Measurements from ENCODE around the gene RNF220. TPM values are rescaled to one million over a fixed set of nuclear protein-coding genes. Genes with fewer than 3 reads are reported as not detected.

RNF220 gene
- total and polyA plus RNA-seq, 2 of the 13 experiments (the other 11 are each of a cell fraction or from before 2014, with no cell fraction given): 48.2 to 72.1 TPM

DNA sequence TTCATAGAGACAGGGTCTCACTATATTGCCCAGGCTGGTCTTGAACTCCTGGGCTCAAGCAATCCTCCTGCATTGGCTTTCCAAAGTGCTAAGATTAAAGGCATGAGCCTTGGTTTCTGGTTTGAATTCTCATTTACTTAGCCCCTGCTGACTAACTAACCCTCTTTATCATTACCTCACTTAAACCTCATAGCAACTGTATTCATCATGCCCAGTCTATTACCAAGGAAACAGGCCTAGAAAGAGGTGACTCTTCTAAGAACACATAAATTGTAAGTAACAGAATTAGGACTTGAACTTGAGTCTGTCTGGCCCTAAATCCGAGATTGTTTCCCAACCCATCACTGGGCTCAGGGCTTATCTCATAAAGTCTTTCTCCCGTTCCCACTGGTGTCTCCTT is 225.1 kb downstream of the RNF220 start:
- Histone ChIP-seq H3K4me1 (ENCODE audit: insufficient read depth, low read length) (peaks cover 38% of the 10 kb centered on the region), H3K9ac (ENCODE audit: insufficient read depth, low read depth, low read length) (no peak overlapping the region), H3K79me2 (ENCODE audit: insufficient read depth, low read length) (peaks cover 21% of the 10 kb centered on the region), H3K4me2 (ENCODE audit: low read depth, low read length) (no peak overlapping the region), H3K9me3 (ENCODE audit: low read length) (no peaks in the 10 kb centered on the region), H4K20me1 (ENCODE audit: insufficient read depth, low read length) (no peaks in the 10 kb centered on the region), H3K4me3 (replicated peaks in 1 of 3; ENCODE audit: insufficient read depth in 1 of 3, low read depth in 2 of 3, low read length in 3 of 3) (no peak overlapping the region), H3K36me3 (replicated peaks in 1 of 2; ENCODE audit: control insufficient read depth in 1 of 2, insufficient read depth in 2 of 2, low read length in 2 of 2) (peaks cover 11 to 22% of the 10 kb centered on the region in 2 experiments), H3K27ac (ENCODE audit: extremely low read length, insufficient read depth, low read length) (no peak overlapping the region), H3K27me3 (ENCODE audit: control insufficient read depth in 1 of 2, insufficient read depth in 2 of 2, low read length in 2 of 2) (peaks cover 0 to 5% of the 10 kb centered on the region in 2 experiments; a peak in 2 of 5 replicates), H2AFZ (ENCODE audit: low read length) (no peak overlapping the region)
- ATAC-seq (no peak), FAIRE-seq (no peak), DNase-seq (ENCODE audit: low spot score) (no peak)
- BruUV-seq (replicated peaks): no TSS peak
- 85% methylated on average over 2 of the region's 2 CpGs for WGBS (ENCODE audit: low lambda C conversion rate)
- in situ Hi-C loops (cut with HindIII; ENCODE audit: extremely low pct_ligation_motif_present, low pct_unique_long_range_greater_than_20kb) (no loop called here), intact Hi-C loops (cut with micrococcal nuclease; ENCODE audit: unreplicated experiment) (loop anchor here (5.0 kb wide), 1 partner anchor 577 kb away; the partner anchor contains the start of gene ZSWIM5)
- no peak for TF ChIP-seq TOPORS (CRISPR knock-in tag; IDR thresholded peaks at IDR 0.05)
- ChIA-PET POLR2A (interaction anchor here (2.9 to 3.3 kb wide), 2 partner anchors 11 to 22 kb away, joined by 14 to 25 read pairs; no protein-coding TSS in a partner anchor), CTCF (ENCODE audit: low intra/inter-chr PET ratio, low total read pairs) (no interaction called here)

DNA sequence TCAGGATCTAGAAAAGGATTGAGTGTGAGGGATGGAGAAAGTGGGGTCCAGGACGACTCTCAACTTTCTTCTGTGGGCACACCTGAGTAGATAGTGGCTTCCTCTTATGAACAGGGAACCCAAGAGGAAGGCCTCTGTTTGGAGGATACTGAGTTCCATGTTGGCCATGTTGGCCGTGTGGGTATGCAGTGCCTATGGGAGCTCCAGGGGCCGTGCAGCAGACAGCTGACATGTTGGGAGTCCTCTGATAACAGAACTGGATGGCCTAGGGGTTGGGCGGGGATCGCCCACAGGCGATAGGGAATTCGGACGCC is 226.2 kb downstream of the RNF220 start:
- H3K27ac ChIP-seq (ENCODE audit: extremely low read length, insufficient read depth, low read length): peak overlapping the region; percentile 97
- peak overlapping the region; percentile 53 to 76 (median 66) for H3K4me3 ChIP-seq (replicated peaks in 1 of 3; ENCODE audit: insufficient read depth in 1 of 3, low read depth in 2 of 3, low read length in 3 of 3)
- no peak overlapping the region for H2AFZ ChIP-seq (ENCODE audit: low read length)
- H3K9me3 ChIP-seq (ENCODE audit: low read length): no peaks in the 10 kb centered on the region
- H3K4me2 ChIP-seq (ENCODE audit: low read depth, low read length): peak overlapping the region; percentile 86
- in situ Hi-C loops (cut with HindIII; ENCODE audit: extremely low pct_ligation_motif_present, low pct_unique_long_range_greater_than_20kb): no loop called here
- ATAC-seq (no peak), DNase-seq (ENCODE audit: low spot score) (no peak), FAIRE-seq (peak; percentile 26)
- no peaks in the 10 kb centered on the region for H4K20me1 ChIP-seq (ENCODE audit: insufficient read depth, low read length)
- BruUV-seq (replicated peaks): TSS peak; percentile 83
- peak overlapping the region; percentile 84 for H3K9ac ChIP-seq (ENCODE audit: insufficient read depth, low read depth, low read length)
- peaks cover 17 to 34% of the 10 kb centered on the region in 2 experiments for H3K36me3 ChIP-seq (replicated peaks in 1 of 2; ENCODE audit: control insufficient read depth in 1 of 2, insufficient read depth in 2 of 2, low read length in 2 of 2)
- WGBS (ENCODE audit: low lambda C conversion rate): 28% methylated on average over 7 of the region's 8 CpGs
- no peaks in the 10 kb centered on the region for H3K27me3 ChIP-seq (ENCODE audit: control insufficient read depth in 1 of 2, insufficient read depth in 2 of 2, low read length in 2 of 2)
- intact Hi-C loops (cut with micrococcal nuclease; ENCODE audit: unreplicated experiment): loop anchor here (1.0 to 5.0 kb wide), 2 partner anchors 22 to 576 kb away; partner anchors contain the start of gene ZSWIM5
- H3K79me2 ChIP-seq (ENCODE audit: insufficient read depth, low read length): peaks cover 21% of the 10 kb centered on the region
- ChIA-PET POLR2A (interaction anchor here (0.6 to 3.5 kb wide), 15 partner anchors 10 to 418 kb away, joined by 3 to 34 read pairs (median 8); partner anchors contain the start of genes ARMH1, DMAP1 and TMEM53), CTCF (ENCODE audit: low intra/inter-chr PET ratio, low total read pairs) (no interaction called here)
- peaks cover 38% of the 10 kb centered on the region for H3K4me1 ChIP-seq (ENCODE audit: insufficient read depth, low read length)
- 0 out of 2 replicates have a peak, but pooled peaks have one; percentile 21 for TF ChIP-seq ZNF644 (CRISPR knock-in tag; IDR thresholded peaks at IDR 0.05; ENCODE audit: low read depth)
- TF ChIP-seq, protein P1, sequence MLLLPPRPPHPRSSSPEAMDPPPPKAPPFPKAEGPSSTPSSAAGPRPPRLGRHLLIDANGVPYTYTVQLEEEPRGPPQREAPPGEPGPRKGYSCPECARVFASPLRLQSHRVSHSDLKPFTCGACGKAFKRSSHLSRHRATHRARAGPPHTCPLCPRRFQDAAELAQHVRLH (CRISPR knock-in tag; IDR thresholded peaks at IDR 0.05; ENCODE audit: borderline replicate concordance, low read depth): peak; percentile 36; the same call in 1 of the 2 replicates
- 0 out of 2 replicates have a peak, but pooled peaks have one; percentile 1 for TF ChIP-seq REPIN1 (CRISPR knock-in tag; IDR thresholded peaks at IDR 0.05; ENCODE audit: borderline replicate concordance, low read depth)
- 0 out of 2 replicates have a peak, but pooled peaks have one; percentile 58 for TF ChIP-seq EHMT2 (IDR thresholded peaks at IDR 0.05; ENCODE audit: borderline replicate concordance, low read depth, low read length)
- TF ChIP-seq ZNF598 (CRISPR knock-in tag; IDR thresholded peaks at IDR 0.05; ENCODE audit: borderline replicate concordance): peak; percentile 80; the same call in 1 of the 2 replicates
- 0 out of 2 replicates have a peak, but pooled peaks have one; percentile 8 for TF ChIP-seq BORCS8-MEF2B (CRISPR knock-in tag; IDR thresholded peaks at IDR 0.05)
- TF ChIP-seq ZNF850 (CRISPR knock-in tag; conservative IDR thresholded peaks at IDR 0.05): 0 out of 2 replicates have a peak, but pooled peaks have one; percentile 53
- TF ChIP-seq, protein P2, sequence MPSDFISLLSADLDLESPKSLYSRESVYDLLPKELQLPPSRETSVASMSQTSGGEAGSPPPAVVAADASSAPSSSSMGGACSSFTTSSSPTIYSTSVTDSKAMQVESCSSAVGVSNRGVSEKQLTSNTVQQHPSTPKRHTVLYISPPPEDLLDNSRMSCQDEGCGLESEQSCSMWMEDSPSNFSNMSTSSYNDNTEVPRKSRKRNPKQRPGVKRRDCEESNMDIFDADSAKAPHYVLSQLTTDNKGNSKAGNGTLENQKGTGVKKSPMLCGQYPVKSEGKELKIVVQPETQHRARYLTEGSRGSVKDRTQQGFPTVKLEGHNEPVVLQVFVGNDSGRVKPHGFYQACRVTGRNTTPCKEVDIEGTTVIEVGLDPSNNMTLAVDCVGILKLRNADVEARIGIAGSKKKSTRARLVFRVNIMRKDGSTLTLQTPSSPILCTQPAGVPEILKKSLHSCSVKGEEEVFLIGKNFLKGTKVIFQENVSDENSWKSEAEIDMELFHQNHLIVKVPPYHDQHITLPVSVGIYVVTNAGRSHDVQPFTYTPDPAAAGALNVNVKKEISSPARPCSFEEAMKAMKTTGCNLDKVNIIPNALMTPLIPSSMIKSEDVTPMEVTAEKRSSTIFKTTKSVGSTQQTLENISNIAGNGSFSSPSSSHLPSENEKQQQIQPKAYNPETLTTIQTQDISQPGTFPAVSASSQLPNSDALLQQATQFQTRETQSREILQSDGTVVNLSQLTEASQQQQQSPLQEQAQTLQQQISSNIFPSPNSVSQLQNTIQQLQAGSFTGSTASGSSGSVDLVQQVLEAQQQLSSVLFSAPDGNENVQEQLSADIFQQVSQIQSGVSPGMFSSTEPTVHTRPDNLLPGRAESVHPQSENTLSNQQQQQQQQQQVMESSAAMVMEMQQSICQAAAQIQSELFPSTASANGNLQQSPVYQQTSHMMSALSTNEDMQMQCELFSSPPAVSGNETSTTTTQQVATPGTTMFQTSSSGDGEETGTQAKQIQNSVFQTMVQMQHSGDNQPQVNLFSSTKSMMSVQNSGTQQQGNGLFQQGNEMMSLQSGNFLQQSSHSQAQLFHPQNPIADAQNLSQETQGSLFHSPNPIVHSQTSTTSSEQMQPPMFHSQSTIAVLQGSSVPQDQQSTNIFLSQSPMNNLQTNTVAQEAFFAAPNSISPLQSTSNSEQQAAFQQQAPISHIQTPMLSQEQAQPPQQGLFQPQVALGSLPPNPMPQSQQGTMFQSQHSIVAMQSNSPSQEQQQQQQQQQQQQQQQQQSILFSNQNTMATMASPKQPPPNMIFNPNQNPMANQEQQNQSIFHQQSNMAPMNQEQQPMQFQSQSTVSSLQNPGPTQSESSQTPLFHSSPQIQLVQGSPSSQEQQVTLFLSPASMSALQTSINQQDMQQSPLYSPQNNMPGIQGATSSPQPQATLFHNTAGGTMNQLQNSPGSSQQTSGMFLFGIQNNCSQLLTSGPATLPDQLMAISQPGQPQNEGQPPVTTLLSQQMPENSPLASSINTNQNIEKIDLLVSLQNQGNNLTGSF (CRISPR knock-in tag; IDR thresholded peaks at IDR 0.05): 0 out of 2 replicates have a peak, but pooled peaks have one; percentile 24
- TF ChIP-seq HMG20A (CRISPR knock-in tag; IDR thresholded peaks at IDR 0.05; ENCODE audit: borderline replicate concordance): no peak
- TF ChIP-seq ZNF607 (CRISPR knock-in tag; IDR thresholded peaks at IDR 0.05; ENCODE audit: borderline replicate concordance): no peak
- no peak for TF ChIP-seq KDM4B (CRISPR knock-in tag; IDR thresholded peaks at IDR 0.05)
- TF ChIP-seq ZNF703 (CRISPR knock-in tag; IDR thresholded peaks at IDR 0.05; ENCODE audit: borderline replicate concordance): no peak
